ENCODE results near the gene ARHGEF19.

DNA sequence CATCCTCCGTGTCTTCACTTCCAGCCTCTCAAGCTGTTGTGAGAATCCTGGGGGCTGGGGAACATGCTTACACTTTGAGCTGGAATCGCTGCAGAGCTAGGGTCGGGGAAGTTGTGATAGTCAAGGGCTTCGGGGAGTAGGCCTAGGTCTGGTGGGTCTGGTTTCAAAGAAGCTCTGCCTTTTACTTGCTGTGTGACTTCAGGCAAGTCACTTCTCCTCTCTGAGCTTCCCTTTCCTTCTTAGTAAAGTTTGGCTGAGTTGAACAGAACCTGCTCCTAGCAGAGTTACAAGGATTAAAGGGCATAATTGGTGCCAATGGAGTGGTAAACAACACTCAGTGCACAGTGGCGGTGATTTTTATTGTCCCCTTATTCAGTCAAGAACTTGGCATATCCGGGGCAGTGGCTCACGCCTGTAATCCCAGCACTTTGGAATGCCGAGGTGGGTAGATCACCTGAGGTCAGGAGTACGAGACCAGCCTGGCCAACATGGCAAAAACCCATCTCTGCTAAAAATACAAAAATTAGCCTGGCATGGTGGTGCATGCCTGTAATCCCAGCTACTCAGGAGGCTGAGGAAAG, 25.7 kb downstream of the ARHGEF19 start:
- no peak for TF ChIP-seq ARNTL (CRISPR knock-in tag; IDR thresholded peaks at IDR 0.05; ENCODE audit: borderline replicate concordance, low read depth)
- TF ChIP-seq SNAI2 (CRISPR knock-in tag; IDR thresholded peaks at IDR 0.05): no peak
- TF ChIP-seq GLIS3 (CRISPR knock-in tag; IDR thresholded peaks at IDR 0.05): no peak
- TF ChIP-seq CREB5 (CRISPR knock-in tag; IDR thresholded peaks at IDR 0.05; ENCODE audit: low read depth): no peak
- no peak for TF ChIP-seq ZNF70 (CRISPR knock-in tag; IDR thresholded peaks at IDR 0.05)
- no peak for TF ChIP-seq TOX (CRISPR knock-in tag; IDR thresholded peaks at IDR 0.05; ENCODE audit: borderline replicate concordance)
- no peak for TF ChIP-seq ZNF565 (CRISPR knock-in tag; conservative IDR thresholded peaks at IDR 0.05; ENCODE audit: low read depth)
- TF ChIP-seq, protein P1, sequence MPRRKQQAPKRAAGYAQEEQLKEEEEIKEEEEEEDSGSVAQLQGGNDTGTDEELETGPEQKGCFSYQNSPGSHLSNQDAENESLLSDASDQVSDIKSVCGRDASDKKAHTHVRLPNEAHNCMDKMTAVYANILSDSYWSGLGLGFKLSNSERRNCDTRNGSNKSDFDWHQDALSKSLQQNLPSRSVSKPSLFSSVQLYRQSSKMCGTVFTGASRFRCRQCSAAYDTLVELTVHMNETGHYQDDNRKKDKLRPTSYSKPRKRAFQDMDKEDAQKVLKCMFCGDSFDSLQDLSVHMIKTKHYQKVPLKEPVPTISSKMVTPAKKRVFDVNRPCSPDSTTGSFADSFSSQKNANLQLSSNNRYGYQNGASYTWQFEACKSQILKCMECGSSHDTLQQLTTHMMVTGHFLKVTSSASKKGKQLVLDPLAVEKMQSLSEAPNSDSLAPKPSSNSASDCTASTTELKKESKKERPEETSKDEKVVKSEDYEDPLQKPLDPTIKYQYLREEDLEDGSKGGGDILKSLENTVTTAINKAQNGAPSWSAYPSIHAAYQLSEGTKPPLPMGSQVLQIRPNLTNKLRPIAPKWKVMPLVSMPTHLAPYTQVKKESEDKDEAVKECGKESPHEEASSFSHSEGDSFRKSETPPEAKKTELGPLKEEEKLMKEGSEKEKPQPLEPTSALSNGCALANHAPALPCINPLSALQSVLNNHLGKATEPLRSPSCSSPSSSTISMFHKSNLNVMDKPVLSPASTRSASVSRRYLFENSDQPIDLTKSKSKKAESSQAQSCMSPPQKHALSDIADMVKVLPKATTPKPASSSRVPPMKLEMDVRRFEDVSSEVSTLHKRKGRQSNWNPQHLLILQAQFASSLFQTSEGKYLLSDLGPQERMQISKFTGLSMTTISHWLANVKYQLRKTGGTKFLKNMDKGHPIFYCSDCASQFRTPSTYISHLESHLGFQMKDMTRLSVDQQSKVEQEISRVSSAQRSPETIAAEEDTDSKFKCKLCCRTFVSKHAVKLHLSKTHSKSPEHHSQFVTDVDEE (CRISPR knock-in tag; IDR thresholded peaks at IDR 0.05): no peak
- TF ChIP-seq RARB (CRISPR knock-in tag; IDR thresholded peaks at IDR 0.05): no peak
- TF ChIP-seq PATZ1 (CRISPR knock-in tag; IDR thresholded peaks at IDR 0.05; ENCODE audit: borderline replicate concordance): no peak
- TF ChIP-seq CSDC2 (CRISPR knock-in tag; IDR thresholded peaks at IDR 0.05): no peak
- no peak for TF ChIP-seq ISL1 (CRISPR knock-in tag; IDR thresholded peaks at IDR 0.05)
- TF ChIP-seq OSR1 (CRISPR knock-in tag; IDR thresholded peaks at IDR 0.05): no peak
- TF ChIP-seq, protein P2, sequence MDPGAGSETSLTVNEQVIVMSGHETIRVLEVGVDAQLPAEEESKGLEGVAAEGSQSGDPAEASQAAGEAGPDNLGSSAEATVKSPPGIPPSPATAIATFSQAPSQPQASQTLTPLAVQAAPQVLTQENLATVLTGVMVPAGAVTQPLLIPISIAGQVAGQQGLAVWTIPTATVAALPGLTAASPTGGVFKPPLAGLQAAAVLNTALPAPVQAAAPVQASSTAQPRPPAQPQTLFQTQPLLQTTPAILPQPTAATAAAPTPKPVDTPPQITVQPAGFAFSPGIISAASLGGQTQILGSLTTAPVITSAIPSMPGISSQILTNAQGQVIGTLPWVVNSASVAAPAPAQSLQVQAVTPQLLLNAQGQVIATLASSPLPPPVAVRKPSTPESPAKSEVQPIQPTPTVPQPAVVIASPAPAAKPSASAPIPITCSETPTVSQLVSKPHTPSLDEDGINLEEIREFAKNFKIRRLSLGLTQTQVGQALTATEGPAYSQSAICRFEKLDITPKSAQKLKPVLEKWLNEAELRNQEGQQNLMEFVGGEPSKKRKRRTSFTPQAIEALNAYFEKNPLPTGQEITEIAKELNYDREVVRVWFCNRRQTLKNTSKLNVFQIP (CRISPR knock-in tag; IDR thresholded peaks at IDR 0.05; ENCODE audit: borderline replicate concordance, low read depth): no peak
